ENCODE data around the gene OR13C2. TPM values are rescaled to one million over a fixed set of nuclear protein-coding genes. Genes with fewer than 3 reads are reported as not detected.

The OR13C2 gene
- total and polyA plus RNA-seq, 4 donors, result not detected

DNA sequence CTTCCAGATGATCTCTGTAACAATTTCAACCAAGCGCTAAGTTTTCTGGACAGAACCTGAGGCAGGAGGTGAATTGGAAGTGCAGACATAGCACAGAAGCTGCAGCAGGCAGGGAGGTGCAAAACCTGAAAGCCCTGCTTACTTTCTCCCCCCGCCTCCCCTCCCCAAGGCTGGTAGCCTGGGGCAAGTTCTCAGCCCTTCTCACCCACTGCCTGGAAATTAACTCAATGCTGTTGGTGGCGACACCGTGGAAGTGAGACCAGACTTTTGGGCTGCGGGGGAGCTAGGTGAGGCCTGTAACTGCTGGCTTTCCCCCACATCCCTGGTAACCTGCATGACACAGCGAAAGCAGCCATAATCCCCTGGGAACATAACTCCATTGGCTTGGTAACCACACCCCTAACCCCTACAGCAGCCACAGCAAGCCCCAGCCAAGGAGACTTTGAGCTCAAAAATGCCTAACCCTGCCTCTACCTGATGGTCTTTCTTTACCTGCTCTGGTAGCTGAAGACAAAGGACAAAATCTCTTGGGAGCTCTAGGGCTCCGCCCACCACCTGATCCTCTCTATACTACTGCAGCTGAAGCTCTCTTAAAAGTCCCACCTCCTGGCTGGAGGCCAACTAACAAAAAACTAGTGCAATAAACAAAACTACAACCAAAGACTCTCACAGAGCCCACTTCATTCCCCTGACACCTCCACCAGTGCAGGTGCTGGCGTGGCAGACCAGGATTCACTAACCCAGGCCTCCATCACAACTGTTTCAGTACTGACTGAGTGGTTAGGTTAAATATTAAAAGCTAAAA lies 48.4 kb downstream of the OR13C2 start:
- Histone ChIP-seq H3K4me1 (ENCODE audit: control insufficient read depth in 5 of 5, insufficient read depth in 5 of 5, low read length in 5 of 5) (no peaks in the 10 kb centered on the region), H3K36me3 (ENCODE audit: control insufficient read depth in 4 of 4, insufficient read depth in 4 of 4, low read length in 4 of 4) (no peaks in the 10 kb centered on the region), H3K4me3 (no peak overlapping the region), H3K27ac (ENCODE audit: low read depth in 1 of 2, low read length in 1 of 2) (no peak overlapping the region), H3K27me3 (ENCODE audit: control insufficient read depth in 3 of 3, insufficient read depth in 3 of 3, low read length in 2 of 3) (no peaks in the 10 kb centered on the region), H3K9me3 (ENCODE audit: control insufficient read depth in 4 of 4, insufficient read depth in 3 of 4, low read length in 3 of 4) (peaks cover 0 to 5% (median 0%) of the 10 kb centered on the region in 4 donors), H3K9ac (ENCODE audit: insufficient read depth in 1 of 2, low read length in 2 of 2) (no peak overlapping the region)
- TF ChIP-seq, protein P1, sequence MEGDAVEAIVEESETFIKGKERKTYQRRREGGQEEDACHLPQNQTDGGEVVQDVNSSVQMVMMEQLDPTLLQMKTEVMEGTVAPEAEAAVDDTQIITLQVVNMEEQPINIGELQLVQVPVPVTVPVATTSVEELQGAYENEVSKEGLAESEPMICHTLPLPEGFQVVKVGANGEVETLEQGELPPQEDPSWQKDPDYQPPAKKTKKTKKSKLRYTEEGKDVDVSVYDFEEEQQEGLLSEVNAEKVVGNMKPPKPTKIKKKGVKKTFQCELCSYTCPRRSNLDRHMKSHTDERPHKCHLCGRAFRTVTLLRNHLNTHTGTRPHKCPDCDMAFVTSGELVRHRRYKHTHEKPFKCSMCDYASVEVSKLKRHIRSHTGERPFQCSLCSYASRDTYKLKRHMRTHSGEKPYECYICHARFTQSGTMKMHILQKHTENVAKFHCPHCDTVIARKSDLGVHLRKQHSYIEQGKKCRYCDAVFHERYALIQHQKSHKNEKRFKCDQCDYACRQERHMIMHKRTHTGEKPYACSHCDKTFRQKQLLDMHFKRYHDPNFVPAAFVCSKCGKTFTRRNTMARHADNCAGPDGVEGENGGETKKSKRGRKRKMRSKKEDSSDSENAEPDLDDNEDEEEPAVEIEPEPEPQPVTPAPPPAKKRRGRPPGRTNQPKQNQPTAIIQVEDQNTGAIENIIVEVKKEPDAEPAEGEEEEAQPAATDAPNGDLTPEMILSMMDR (IDR thresholded peaks at IDR 0.05; ENCODE audit: control extremely low read depth, extremely low read depth), result no peak
- WGBS, 2 donors, result 84 to 91% methylated on average over 8 of the region's 8 CpGs
- ATAC-seq (ENCODE audit: insufficient read depth, low FRiP score) (no peak), DNase-seq (no peak)

DNA sequence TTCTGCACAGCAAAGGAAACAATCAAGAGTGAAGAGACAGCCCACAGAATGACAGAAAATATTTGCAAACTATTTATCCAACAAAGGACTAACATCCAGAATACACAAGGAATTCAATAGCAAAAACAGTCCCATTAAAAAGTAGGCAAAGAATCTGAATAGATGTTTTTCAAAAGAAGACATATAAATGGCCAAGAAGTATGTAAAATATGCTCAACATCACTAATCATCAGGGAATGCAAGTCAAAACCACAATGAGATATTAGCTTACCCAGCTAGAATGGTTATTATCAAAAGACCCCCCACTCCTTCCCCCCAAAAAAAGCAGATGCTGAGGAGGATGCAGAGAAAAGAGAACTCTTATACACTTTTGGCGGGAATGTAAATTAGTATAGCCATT lies 49.9 kb downstream of the OR13C2 start:
- Histone ChIP-seq H3K27me3 (ENCODE audit: control insufficient read depth in 3 of 3, insufficient read depth in 3 of 3, low read length in 2 of 3) (no peaks in the 10 kb centered on the region), H3K9me3 (ENCODE audit: control insufficient read depth in 4 of 4, insufficient read depth in 3 of 4, low read length in 3 of 4) (peaks cover 0 to 5% (median 0%) of the 10 kb centered on the region in 4 donors), H3K4me1 (ENCODE audit: control insufficient read depth in 5 of 5, insufficient read depth in 5 of 5, low read length in 5 of 5) (no peaks in the 10 kb centered on the region), H3K27ac (ENCODE audit: low read depth in 1 of 2, low read length in 1 of 2) (no peak overlapping the region), H3K36me3 (ENCODE audit: control insufficient read depth in 4 of 4, insufficient read depth in 4 of 4, low read length in 4 of 4) (no peaks in the 10 kb centered on the region), H3K4me3 (no peak overlapping the region), H3K9ac (ENCODE audit: insufficient read depth in 1 of 2, low read length in 2 of 2) (no peak overlapping the region)
- ATAC-seq (ENCODE audit: insufficient read depth, low FRiP score) (no peak), DNase-seq (no peak)
- 95 to 98% methylated on average over 1 of the region's 1 CpG for WGBS, 2 donors
- TF ChIP-seq, protein P1 (IDR thresholded peaks at IDR 0.05; ENCODE audit: control extremely low read depth, extremely low read depth), result no peak

Other genes starting within 250 kb of the OR13C2 start
- gene OR13F1, start 101.4 kb downstream of the OR13C2 start, total RNA-seq, result not detected
- gene OR13F1, start 101.4 kb downstream of the OR13C2 start, polyA plus RNA-seq, result not detected
- gene OR13C4, start 78.4 kb downstream of the OR13C2 start, total RNA-seq, result not detected
- not detected for gene OR13C4, start 78.4 kb downstream of the OR13C2 start, polyA plus RNA-seq
- gene OR13C3, start 68.8 kb downstream of the OR13C2 start, total RNA-seq, result not detected
- not detected for gene OR13C3, start 68.8 kb downstream of the OR13C2 start, polyA plus RNA-seq
- not detected for gene OR13C8, start 36.5 kb downstream of the OR13C2 start, total RNA-seq
- gene OR13C8, start 36.5 kb downstream of the OR13C2 start, polyA plus RNA-seq, result not detected
- not detected for gene OR13C5, start 6.2 kb downstream of the OR13C2 start, total RNA-seq
- not detected for gene OR13C5, start 6.2 kb downstream of the OR13C2 start, polyA plus RNA-seq
- gene OR13C9, start 12.6 kb upstream of the OR13C2 start, total RNA-seq, result not detected
- not detected for gene OR13C9, start 12.6 kb upstream of the OR13C2 start, polyA plus RNA-seq
- gene OR13D1, start 88.9 kb upstream of the OR13C2 start, total RNA-seq, result not detected
- not detected for gene OR13D1, start 88.9 kb upstream of the OR13C2 start, polyA plus RNA-seq
- 10 to 100 TPM; 20.1 to 49.5 TPM for gene NIPSNAP3A, start 142.1 kb upstream of the OR13C2 start, total RNA-seq
- 10 to 100 TPM; 18.9 to 23.6 TPM for gene NIPSNAP3A, start 142.1 kb upstream of the OR13C2 start, polyA plus RNA-seq
- gene NIPSNAP3B, start 158.5 kb upstream of the OR13C2 start, total RNA-seq, result 1 to 10 TPM; 1.5 to 4.3 TPM
- 1 to 10 TPM in 1 of 2 donors, under 1 TPM in 1; 0.85 to 1.5 TPM for gene NIPSNAP3B, start 158.5 kb upstream of the OR13C2 start, polyA plus RNA-seq